IPS-20b (cell line): ENCODE results near the gene CLCN4.

Source experiments
- H3K27ac ChIP-seq: one replicate; pipeline ENCODE4 v1.5.1; 2013; ENCODE audit warnings: low read length
- H3K27me3 ChIP-seq: 2 replicates; pipeline ENCODE4 v1.6.1; 2013; ENCODE audit warnings: mild to moderate bottlenecking, low read length, inconsistent platforms; ENCODE audit not compliant: insufficient read depth
- H3K36me3 ChIP-seq: 2 replicates; pipeline ENCODE4 v1.6.1; 2013; ENCODE audit warnings: low read depth, mild to moderate bottlenecking, inconsistent platforms, low read length, moderate library complexity; ENCODE audit not compliant: insufficient read depth
- H3K4me1 ChIP-seq: 2 replicates; pipeline ENCODE4 v1.6.1; 2013; ENCODE audit warnings: mild to moderate bottlenecking, control low read depth, inconsistent platforms, low read length, moderate library complexity; ENCODE audit not compliant: insufficient read depth
- H3K4me3 ChIP-seq: 2 replicates; pipeline ENCODE4 v1.5.1; 2013; ENCODE audit warnings: mild to moderate bottlenecking, low read length, inconsistent platforms
- H3K9ac ChIP-seq: 2 replicates; pipeline ENCODE4 v1.6.1; 2013; ENCODE audit warnings: low read depth, mild to moderate bottlenecking, inconsistent platforms, low read length, moderate library complexity
- H3K9me3 ChIP-seq: 2 replicates; pipeline ENCODE4 v1.6.1; 2013; ENCODE audit warnings: mild to moderate bottlenecking, low read depth, low read length, inconsistent platforms; ENCODE audit not compliant: insufficient read depth

Gene CLCN4

DNA sequence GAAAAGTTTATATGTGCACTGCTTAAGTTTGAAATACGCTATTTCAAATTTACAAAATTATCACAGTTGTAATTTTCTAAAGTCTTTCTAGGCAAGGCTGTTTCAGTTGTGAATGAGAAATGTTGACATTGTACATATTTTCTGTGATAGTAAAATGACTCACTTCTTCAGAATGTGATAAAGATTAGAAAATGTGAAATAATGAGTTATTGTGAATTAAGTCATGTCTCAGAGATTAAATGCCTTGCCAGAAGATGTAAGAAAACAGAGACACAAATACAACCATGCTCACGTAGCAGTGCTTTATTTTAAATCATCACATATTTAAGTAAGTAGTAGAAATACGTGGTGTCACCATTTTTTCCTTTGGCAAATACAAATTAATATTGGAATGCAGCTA is 768 bp downstream of the CLCN4 start:
- no peak overlapping the region for H3K27ac ChIP-seq
- no peaks in the 10 kb centered on the region for H3K9me3 ChIP-seq
- H3K36me3 ChIP-seq, result no peaks in the 10 kb centered on the region
- peak overlapping the region; percentile 55; the same call in 1 of the 2 replicates for H3K9ac ChIP-seq
- no peaks in the 10 kb centered on the region for H3K27me3 ChIP-seq
- peak overlapping the region; percentile 47 for H3K4me3 ChIP-seq
- peaks cover 13% of the 10 kb centered on the region; the same call in 1 of the 2 replicates for H3K4me1 ChIP-seq

DNA sequence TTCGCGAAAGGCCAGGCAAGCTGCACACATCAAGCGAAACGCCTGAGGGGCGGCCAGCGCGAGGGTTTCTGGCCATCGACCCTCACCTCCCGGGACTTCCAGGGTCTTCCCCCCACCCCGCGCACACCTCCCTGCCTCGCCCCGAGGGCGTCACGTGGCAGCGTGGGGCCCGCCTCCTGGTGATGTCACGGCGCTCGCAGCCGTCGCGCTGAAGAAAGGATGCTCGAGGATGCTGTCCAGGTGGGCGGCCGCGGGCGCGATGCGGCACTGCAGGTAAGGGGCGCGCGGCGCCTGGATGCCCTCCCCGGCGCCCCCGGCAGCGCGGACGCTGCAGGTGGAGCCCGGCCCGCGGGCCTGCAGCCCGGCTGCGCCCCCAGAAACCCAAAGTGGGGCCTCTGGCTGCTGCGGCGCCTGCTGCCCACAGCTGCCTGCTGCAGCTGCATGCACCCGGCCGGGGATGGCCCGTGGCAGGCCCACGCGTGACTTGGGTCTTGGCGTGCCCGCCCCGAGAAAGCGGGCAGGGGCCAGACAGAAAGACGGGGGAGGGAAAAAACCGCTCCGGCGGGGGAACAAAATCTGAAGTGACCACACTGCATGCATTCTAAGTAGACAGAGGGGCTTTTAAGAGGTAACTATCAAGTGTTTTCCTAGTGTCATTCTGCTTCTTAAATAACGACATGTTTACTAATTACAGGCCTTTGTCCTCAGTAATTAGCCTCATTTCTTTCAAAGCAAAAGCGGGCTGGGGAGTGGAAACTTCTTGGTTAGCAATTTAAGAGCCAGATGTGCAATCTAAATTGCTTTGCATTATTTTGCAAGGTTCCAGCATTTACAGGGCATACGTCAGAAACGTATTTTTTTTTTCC is 1.7 kb downstream of the CLCN4 start:
- Histone ChIP-seq H3K27me3 (no peaks in the 10 kb centered on the region), H3K4me3 (peak overlapping the region; percentile 47; the same call in 1 of the 2 replicates), H3K27ac (no peak overlapping the region), H3K4me1 (peaks cover 13% of the 10 kb centered on the region; the same call in 1 of the 2 replicates), H3K9ac (no peak overlapping the region), H3K36me3 (no peaks in the 10 kb centered on the region), H3K9me3 (no peaks in the 10 kb centered on the region)

DNA sequence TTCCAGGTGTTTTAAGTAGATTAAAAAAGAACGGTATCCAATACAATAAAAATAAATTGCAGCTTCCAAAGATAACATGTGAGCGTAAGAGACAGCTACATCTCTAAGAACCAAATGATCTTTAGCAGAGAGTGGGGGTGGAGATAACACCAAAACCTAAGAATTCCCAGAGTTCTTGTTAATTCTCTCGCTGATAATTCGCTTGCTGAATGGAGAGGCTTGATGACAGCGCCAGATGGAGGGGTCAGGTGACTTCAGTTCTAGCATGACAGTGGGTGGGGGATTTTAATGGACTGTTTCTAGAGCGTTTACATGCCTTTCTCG is 2.3 kb downstream of the CLCN4 start:
- no peak overlapping the region for H3K27ac ChIP-seq
- H3K4me1 ChIP-seq, result peaks cover 13% of the 10 kb centered on the region; the same call in 1 of the 2 replicates
- H3K36me3 ChIP-seq, result no peaks in the 10 kb centered on the region
- H3K9ac ChIP-seq, result no peak overlapping the region
- peak overlapping the region; percentile 47; the same call in 1 of the 2 replicates for H3K4me3 ChIP-seq
- no peaks in the 10 kb centered on the region for H3K9me3 ChIP-seq
- no peaks in the 10 kb centered on the region for H3K27me3 ChIP-seq

DNA sequence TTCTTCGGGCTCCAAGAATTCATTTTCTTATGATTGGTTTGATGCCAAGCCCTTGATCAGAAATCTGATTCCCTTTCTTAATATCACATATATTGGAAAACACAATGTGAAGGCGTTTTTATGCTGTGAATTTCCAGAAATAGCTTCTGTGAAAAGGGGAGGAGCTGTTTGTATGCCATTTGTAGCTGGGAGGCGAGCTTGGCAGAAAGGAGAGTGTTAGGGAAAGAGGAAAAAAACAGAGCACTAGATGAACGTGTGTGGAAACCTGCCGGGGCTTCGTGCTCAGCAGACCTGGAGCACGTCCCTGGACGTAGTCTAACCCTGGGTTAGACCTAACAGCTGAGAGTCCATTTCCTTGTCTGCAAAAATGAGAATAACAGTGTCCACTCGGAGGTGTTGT is 3.4 kb downstream of the CLCN4 start:
- no peaks in the 10 kb centered on the region for H3K9me3 ChIP-seq
- no peaks in the 10 kb centered on the region for H3K27me3 ChIP-seq
- no peak overlapping the region for H3K4me3 ChIP-seq
- peaks cover 13% of the 10 kb centered on the region; the same call in 1 of the 2 replicates for H3K4me1 ChIP-seq
- H3K27ac ChIP-seq, result no peak overlapping the region
- no peak overlapping the region for H3K9ac ChIP-seq
- H3K36me3 ChIP-seq, result no peaks in the 10 kb centered on the region

- Histone ChIP-seq H3K9ac (no peak overlapping the region), H3K9me3 (no peaks in the 10 kb centered on the region), H3K27ac (no peak overlapping the region), H3K27me3 (no peaks in the 10 kb centered on the region), H3K36me3 (no peaks in the 10 kb centered on the region), H3K4me3 (no peak overlapping the region), H3K4me1 (peaks cover 4% of the 10 kb centered on the region; the same call in 1 of the 2 replicates)
Measured at GRCh38 chrX:10163031-10163430, 6.3 kb downstream of the CLCN4 start.

- Histone ChIP-seq H3K9me3 (no peaks in the 10 kb centered on the region), H3K27ac (no peak overlapping the region), H3K9ac (no peak overlapping the region), H3K36me3 (no peaks in the 10 kb centered on the region), H3K4me1 (no peaks in the 10 kb centered on the region), H3K27me3 (no peaks in the 10 kb centered on the region), H3K4me3 (no peak overlapping the region)
Measured at GRCh38 chrX:10164879-10165278, 8.1 kb downstream of the CLCN4 start.

DNA sequence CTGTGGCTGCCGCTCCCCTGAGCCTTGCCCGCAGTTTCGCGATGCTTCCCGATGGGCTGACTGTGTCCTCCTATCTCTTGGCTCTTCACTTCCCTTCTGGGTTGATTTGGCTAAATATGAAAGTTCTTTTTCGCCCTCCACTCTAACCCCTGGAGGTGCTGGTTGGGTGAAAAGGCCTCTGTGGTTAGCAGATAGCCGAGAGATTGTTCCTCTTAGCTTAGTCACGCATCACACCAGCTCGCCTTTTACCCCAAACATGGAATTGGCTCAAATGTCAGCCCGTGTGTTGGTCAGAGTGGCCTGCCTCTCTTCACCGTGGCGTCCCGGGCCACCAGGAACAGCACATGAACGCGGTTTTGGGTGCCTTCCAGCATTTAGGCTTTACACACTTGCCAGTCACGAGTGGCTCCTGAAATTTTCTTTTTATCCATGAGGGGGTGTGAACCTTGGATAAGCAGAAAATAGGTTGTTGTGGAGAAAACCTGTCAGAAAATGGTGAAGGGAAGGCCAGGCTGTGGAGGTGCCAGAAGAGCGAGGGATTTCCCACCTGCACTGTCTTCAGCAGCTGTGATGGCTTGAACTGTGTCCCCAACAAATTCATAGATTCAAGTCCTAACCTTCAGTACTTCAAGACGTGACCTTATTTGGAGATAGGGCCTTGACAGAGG is 8.9 kb downstream of the CLCN4 start:
- Histone ChIP-seq H3K27me3 (no peaks in the 10 kb centered on the region), H3K9me3 (no peaks in the 10 kb centered on the region), H3K4me1 (no peaks in the 10 kb centered on the region), H3K4me3 (no peak overlapping the region), H3K36me3 (no peaks in the 10 kb centered on the region), H3K27ac (no peak overlapping the region), H3K9ac (no peak overlapping the region)

DNA sequence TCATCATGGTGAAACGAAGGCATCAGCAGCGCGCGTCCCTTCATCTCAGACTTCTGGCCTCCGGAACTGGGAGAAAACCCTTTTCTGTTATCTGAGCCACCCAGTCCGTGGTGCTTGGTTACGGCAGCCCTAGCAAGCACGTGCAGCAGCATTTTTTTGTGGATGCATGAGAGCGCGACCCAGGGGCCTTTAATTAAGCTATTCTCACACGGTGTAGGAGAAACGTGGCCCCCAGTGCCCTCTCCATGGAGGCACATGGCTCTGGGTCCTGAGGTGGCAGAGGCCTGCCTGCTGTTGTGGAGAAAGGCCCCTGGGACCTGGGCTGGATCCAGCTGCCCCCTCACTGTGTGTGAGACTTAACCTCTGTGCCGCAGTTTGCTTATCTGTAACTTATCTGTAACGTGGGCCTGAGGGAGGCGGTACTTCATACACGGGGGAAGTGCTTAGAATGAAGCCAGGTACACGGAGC is 9.5 kb downstream of the CLCN4 start:
- Histone ChIP-seq H3K9me3 (no peaks in the 10 kb centered on the region), H3K4me3 (no peak overlapping the region), H3K4me1 (no peaks in the 10 kb centered on the region), H3K27me3 (no peaks in the 10 kb centered on the region), H3K27ac (no peak overlapping the region), H3K9ac (no peak overlapping the region), H3K36me3 (no peaks in the 10 kb centered on the region)

- Histone ChIP-seq H3K9ac (no peak overlapping the region), H3K4me1 (no peaks in the 10 kb centered on the region), H3K27me3 (no peaks in the 10 kb centered on the region), H3K4me3 (no peak overlapping the region), H3K27ac (no peak overlapping the region), H3K36me3 (no peaks in the 10 kb centered on the region), H3K9me3 (no peaks in the 10 kb centered on the region)
Measured at GRCh38 chrX:10166731-10167151, 10.0 kb downstream of the CLCN4 start.

DNA sequence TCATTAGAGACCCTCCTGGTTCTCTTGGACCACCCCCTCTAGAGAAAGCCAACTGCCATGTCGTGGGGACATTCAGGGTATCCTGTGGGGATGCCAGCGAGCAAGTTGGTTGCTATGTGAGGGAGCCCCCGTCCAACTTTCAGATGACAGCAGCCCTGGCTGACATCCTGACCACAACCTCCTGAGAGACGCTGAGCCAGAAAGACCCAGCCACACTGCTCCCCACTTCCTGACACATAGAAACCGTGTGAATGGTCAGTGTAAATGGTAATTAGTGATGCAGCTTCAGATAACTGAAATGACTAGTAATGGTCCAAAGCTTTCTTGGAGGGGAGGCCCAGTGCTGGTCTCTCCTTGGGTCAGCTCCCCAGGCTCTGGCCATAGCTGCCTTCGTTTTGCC is 10.8 kb downstream of the CLCN4 start:
- Histone ChIP-seq H3K27me3 (no peaks in the 10 kb centered on the region), H3K36me3 (no peaks in the 10 kb centered on the region), H3K27ac (no peak overlapping the region), H3K4me1 (no peaks in the 10 kb centered on the region), H3K4me3 (no peak overlapping the region), H3K9me3 (no peaks in the 10 kb centered on the region), H3K9ac (no peak overlapping the region)

GRCh38 chrX:10168226-10168625 is 11.5 kb downstream of the CLCN4 start:
- Histone ChIP-seq H3K36me3 (no peaks in the 10 kb centered on the region), H3K9me3 (no peaks in the 10 kb centered on the region), H3K4me3 (no peak overlapping the region), H3K27ac (no peak overlapping the region), H3K4me1 (no peaks in the 10 kb centered on the region; the same call in 1 of the 2 replicates), H3K27me3 (no peaks in the 10 kb centered on the region), H3K9ac (no peak overlapping the region)

DNA sequence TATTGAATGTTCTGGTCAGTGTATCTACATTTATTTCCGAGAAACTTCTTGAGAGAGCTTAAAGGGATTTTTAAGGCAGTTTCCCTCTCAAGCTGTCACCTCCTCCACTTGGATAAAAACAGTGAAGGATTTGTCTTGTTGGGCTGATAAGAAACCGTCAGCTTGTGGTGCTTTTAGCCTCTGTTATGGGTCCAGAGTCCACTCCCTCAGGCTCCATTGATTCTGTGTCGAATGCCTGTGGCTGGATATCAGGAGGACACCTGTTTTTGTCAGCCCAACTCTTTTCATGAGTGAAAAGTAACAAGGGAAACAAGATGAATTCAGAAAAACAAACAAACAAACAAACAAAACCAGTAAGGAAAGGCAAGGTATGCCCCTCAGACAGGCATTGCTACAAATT is 12.4 kb downstream of the CLCN4 start:
- Histone ChIP-seq H3K9me3 (no peaks in the 10 kb centered on the region), H3K36me3 (no peaks in the 10 kb centered on the region), H3K4me3 (no peak overlapping the region), H3K4me1 (peaks cover 5% of the 10 kb centered on the region), H3K9ac (no peak overlapping the region), H3K27me3 (no peaks in the 10 kb centered on the region), H3K27ac (no peak overlapping the region)
